Measurements from ENCODE around the gene EML1. TPM values are rescaled to one million over a fixed set of nuclear protein-coding genes. Genes with fewer than 3 reads are reported as not detected.

EML1 gene
- polyA plus RNA-seq, 3 donors from 2014 or later: not detected

- Mint-ChIP-seq H3K27me3 (ENCODE audit: low read depth in 3 of 3) (peaks cover 12 to 22% (median 14%) of the 10 kb centered on the region in 3 donors), H3K4me1 (peaks cover 0 to 1% of the 10 kb centered on the region in 2 donors), H3K4me3 (no peak overlapping the region), H3K36me3 (no peaks in the 10 kb centered on the region), H3K27ac (no peak overlapping the region), H3K9me3 (peaks cover 0 to 3% (median 1%) of the 10 kb centered on the region in 6 donors)
- DNase-seq: no peak
Measured at GRCh38 chr14:99955826-99956455, 162.7 kb downstream of the EML1 start.

GRCh38 chr14:99958380-99958779 is 165.2 kb downstream of the EML1 start:
- Mint-ChIP-seq H3K4me3 (no peak overlapping the region), H3K4me1 (no peaks in the 10 kb centered on the region), H3K27ac (no peak overlapping the region), H3K27me3 (ENCODE audit: low read depth in 3 of 3) (peaks cover 8 to 27% (median 18%) of the 10 kb centered on the region in 3 donors), H3K9me3 (no peaks in the 10 kb centered on the region), H3K36me3 (no peaks in the 10 kb centered on the region)
- DNase-seq: no peak

GRCh38 chr14:99961826-99962518 is 168.8 kb downstream of the EML1 start:
- no peaks in the 10 kb centered on the region for H3K4me1 Mint-ChIP-seq
- no peak overlapping the region for H3K27ac Mint-ChIP-seq
- H3K9me3 Mint-ChIP-seq: no peaks in the 10 kb centered on the region
- no peak overlapping the region for H3K4me3 Mint-ChIP-seq
- peaks cover 6 to 18% (median 14%) of the 10 kb centered on the region in 3 donors for H3K27me3 Mint-ChIP-seq (ENCODE audit: low read depth in 3 of 3)
- DNase-seq: no peak
- H3K36me3 Mint-ChIP-seq: no peaks in the 10 kb centered on the region

- no peaks in the 10 kb centered on the region for H3K9me3 Mint-ChIP-seq
- no peak for DNase-seq
- H3K4me1 Mint-ChIP-seq: no peaks in the 10 kb centered on the region
- H3K36me3 Mint-ChIP-seq: no peaks in the 10 kb centered on the region
- no peak overlapping the region for H3K27ac Mint-ChIP-seq
- peaks cover 11 to 15% (median 12%) of the 10 kb centered on the region in 3 donors for H3K27me3 Mint-ChIP-seq (ENCODE audit: low read depth in 3 of 3)
- no peak overlapping the region for H3K4me3 Mint-ChIP-seq
Measured at GRCh38 chr14:99964979-99965378, 171.8 kb downstream of the EML1 start.

- Mint-ChIP-seq H3K4me1 (peaks cover 0 to 2% of the 10 kb centered on the region in 2 donors), H3K27ac (no peak overlapping the region), H3K36me3 (no peaks in the 10 kb centered on the region), H3K9me3 (no peaks in the 10 kb centered on the region), H3K4me3 (no peak overlapping the region), H3K27me3 (ENCODE audit: low read depth in 3 of 3) (peaks cover 12 to 16% (median 14%) of the 10 kb centered on the region in 3 donors)
- no peak for DNase-seq
Measured at GRCh38 chr14:99966037-99966835, 173.0 kb downstream of the EML1 start.

- Mint-ChIP-seq H3K9me3 (no peaks in the 10 kb centered on the region), H3K27me3 (ENCODE audit: low read depth in 3 of 3) (peaks cover 12 to 16% (median 14%) of the 10 kb centered on the region in 3 donors), H3K27ac (no peak overlapping the region), H3K36me3 (no peaks in the 10 kb centered on the region), H3K4me1 (peaks cover 0 to 2% of the 10 kb centered on the region in 2 donors), H3K4me3 (no peak overlapping the region)
- no peak for DNase-seq
Measured at GRCh38 chr14:99966912-99967311, 173.7 kb downstream of the EML1 start.

GRCh38 chr14:99968191-99968920 is 175.1 kb downstream of the EML1 start:
- Mint-ChIP-seq H3K9me3 (no peaks in the 10 kb centered on the region), H3K4me3 (no peak overlapping the region), H3K4me1 (peaks cover 10 to 11% of the 10 kb centered on the region in 2 donors), H3K36me3 (no peaks in the 10 kb centered on the region), H3K27ac (no peak overlapping the region), H3K27me3 (ENCODE audit: low read depth in 3 of 3) (peaks cover 10 to 18% (median 14%) of the 10 kb centered on the region in 3 donors)
- no peak for DNase-seq

- Mint-ChIP-seq H3K27me3 (ENCODE audit: low read depth in 3 of 3) (peaks cover 10 to 18% (median 14%) of the 10 kb centered on the region in 3 donors), H3K36me3 (no peaks in the 10 kb centered on the region), H3K4me3 (no peak overlapping the region), H3K9me3 (no peaks in the 10 kb centered on the region), H3K4me1 (peaks cover 12 to 15% of the 10 kb centered on the region in 2 donors), H3K27ac (no peak overlapping the region)
- DNase-seq: no peak
Measured at GRCh38 chr14:99968941-99969340, 175.7 kb downstream of the EML1 start.

- Mint-ChIP-seq H3K27ac (peak overlapping the region in 2 of 6 donors; percentile 26 to 34), H3K27me3 (ENCODE audit: low read depth in 3 of 3) (peaks cover 6 to 18% (median 13%) of the 10 kb centered on the region in 3 donors)
Measured at GRCh38 chr14:99969673-99970322, 176.6 kb downstream of the EML1 start.

GRCh38 chr14:99971087-99971940 is 178.1 kb downstream of the EML1 start:
- DNase-seq: peak; percentile 77 to 83 (median 82)

More at GRCh38 chr14:99969673-99970322, 176.6 kb downstream of the EML1 start:
- no peak for DNase-seq
- Mint-ChIP-seq H3K4me1 (peaks cover 12 to 17% of the 10 kb centered on the region in 2 donors), H3K4me3 (peak overlapping the region; percentile 67 to 84 (median 76)), H3K36me3 (no peaks in the 10 kb centered on the region), H3K9me3 (no peaks in the 10 kb centered on the region)

GRCh38 chr14:99971941-99972747 is 178.9 kb downstream of the EML1 start:
- H3K27me3 Mint-ChIP-seq (ENCODE audit: low read depth in 3 of 3): peaks cover 6 to 18% (median 13%) of the 10 kb centered on the region in 3 donors
- H3K4me3 Mint-ChIP-seq: peak overlapping the region; percentile 90 to 98 (median 93)
- peak in 2 of 3 donors; percentile 4 to 12 for DNase-seq

More at GRCh38 chr14:99971087-99971940, 178.1 kb downstream of the EML1 start:
- Mint-ChIP-seq H3K27me3 (ENCODE audit: low read depth in 3 of 3) (peaks cover 6 to 18% (median 12%) of the 10 kb centered on the region in 3 donors), H3K4me1 (peaks cover 12 to 17% of the 10 kb centered on the region in 2 donors), H3K27ac (no peak overlapping the region), H3K36me3 (peaks cover 0 to 2% (median 0%) of the 10 kb centered on the region in 3 donors), H3K9me3 (no peaks in the 10 kb centered on the region), H3K4me3 (peak overlapping the region; percentile 67 to 84 (median 76))

More at GRCh38 chr14:99971941-99972747, 178.9 kb downstream of the EML1 start:
- peaks cover 0 to 3% (median 0%) of the 10 kb centered on the region in 3 donors for H3K36me3 Mint-ChIP-seq
- H3K9me3 Mint-ChIP-seq: no peaks in the 10 kb centered on the region
- H3K4me1 Mint-ChIP-seq: peaks cover 12 to 17% of the 10 kb centered on the region in 2 donors
- peak overlapping the region; percentile 59 to 92 (median 70) for H3K27ac Mint-ChIP-seq

Measured in immature natural killer cell (primary cell).